Hematopoietic multipotent progenitor cell treated with erythropoietin and hydrocortisone succinate and interleukin-3 and kit ligand, for 4 days (in vitro differentiated cells): ENCODE measurements around the gene MAJIN.

Experiments used
- DNase-seq: peaks from one replicate; pipeline ENCODE4 v3.0.0-alpha.2; 2015

The MAJIN gene

DNA sequence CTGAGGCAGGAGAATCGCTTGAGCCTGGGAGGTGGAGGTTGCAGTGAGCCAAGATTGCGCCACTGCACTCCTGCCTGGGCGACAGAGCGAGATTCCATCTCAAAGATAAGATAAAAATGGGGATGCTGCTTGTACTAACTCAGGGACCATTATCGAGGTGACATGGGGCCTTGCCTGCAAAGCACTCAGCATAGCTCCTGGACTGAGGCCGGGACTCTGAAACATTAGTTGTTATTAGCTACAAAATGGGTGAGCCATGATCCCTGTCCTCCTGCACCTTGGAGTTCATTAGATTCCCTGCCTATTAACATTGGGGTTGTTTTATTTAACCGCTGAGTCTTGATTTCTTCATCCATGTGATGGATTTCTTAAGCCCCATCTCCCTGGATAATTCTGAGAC, 42.3 kb downstream of the MAJIN start:
- no peak for DNase-seq

DNA sequence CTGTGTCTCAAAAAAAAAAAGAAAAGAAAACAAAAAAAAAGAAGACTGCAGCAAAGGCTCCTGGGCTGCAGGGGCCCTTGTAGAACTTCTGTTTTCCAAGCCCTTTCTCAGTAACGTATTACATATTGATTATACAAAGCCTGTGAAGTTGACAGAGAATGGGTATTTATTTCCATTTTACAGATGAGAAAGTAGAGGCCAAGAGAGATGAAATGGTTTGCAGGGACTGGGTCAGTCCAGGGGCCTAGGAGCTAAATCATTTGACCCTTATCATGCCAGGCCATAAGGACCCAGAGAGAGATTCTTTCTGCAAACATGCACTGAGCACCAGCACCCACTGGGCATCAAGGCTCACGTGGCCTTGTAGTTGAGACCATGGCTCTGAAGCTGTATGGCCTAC, 43.0 kb downstream of the MAJIN start:
- DNase-seq: no peak

- DNase-seq: peak; percentile 10
Measured at GRCh38 chr11:64926689-64927088, 45.2 kb downstream of the MAJIN start.

- DNase-seq: peak; percentile 59
Measured at GRCh38 chr11:64925536-64926436, 46.1 kb downstream of the MAJIN start.

DNA sequence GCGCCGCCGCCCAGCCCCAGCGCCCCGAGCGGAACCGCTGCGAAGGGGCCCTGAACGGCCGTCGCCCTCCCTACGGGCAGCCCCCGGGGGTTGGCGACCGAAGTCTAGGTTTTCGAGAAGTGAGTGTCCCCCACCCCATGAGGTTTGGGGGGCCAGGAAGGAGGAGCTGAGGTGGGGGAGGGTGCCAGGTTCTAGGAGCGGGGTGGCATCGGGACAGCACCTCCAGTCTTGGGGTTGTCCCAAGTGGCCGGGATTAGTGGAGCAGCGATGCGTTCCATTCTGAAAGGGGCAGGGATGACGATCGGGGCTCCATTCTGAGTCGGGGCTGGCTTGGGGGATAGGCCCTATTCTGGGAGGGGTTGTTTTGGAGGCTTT, 47.0 kb downstream of the MAJIN start:
- peak; percentile 23 for DNase-seq

GRCh38 chr11:64923944-64924909, 47.7 kb downstream of the MAJIN start, which contains the start of gene PPP2R5B:
PPP2R5B (plus strand) TSS chr11:64924689; CDS start chr11:64925735, 1,046 bp downstream.
- DNase-seq: peak; percentile 97

DNA sequence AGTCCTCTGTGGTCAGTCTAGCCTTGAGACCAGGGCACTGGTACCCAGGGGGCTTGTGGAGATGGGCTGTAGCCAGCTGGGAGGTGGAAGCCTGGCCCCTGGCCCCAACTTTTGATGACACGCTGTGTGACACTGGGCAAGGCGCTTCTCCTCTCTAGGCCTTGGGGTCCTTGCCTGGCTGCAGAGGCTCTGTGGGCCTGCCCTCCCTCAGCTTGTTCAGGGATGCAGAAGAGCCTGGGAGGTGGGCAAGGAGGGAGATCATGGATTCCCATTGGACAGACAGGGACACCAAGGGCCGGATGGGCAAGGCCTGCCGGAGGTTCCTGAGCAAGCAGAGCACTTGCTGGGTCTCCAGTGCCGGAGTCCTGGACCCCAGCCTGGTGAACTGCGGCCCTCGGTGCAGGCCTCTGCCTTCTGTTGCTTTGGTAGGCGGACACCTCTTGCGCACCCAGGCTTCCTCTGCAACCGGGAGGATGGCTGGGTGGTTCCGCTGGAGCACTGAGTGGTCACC, 48.7 kb downstream of the MAJIN start:
- no peak for DNase-seq

GRCh38 chr11:64921384-64921783, 50.5 kb downstream of the MAJIN start:
- no peak for DNase-seq

DNA sequence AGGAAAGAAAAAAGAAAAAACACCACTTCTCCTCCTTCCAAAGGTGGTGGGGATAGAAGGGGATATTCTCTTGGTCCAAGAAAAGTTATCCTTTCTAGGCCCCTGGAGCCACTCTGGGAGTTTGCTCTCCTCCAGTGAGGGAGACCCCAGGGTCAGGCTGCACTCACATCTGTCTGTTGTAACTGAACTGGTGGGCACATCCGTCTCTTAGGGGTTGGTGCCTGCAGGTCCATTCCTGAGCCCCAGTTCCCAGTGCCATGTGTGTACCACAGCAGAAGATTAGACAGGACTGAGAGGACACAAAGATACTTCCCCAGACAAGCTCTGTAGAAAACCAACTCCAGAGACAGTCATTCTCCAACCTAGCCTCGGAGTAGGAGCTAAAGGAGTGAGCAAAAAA, 51.8 kb downstream of the MAJIN start:
- no peak for DNase-seq

DNA sequence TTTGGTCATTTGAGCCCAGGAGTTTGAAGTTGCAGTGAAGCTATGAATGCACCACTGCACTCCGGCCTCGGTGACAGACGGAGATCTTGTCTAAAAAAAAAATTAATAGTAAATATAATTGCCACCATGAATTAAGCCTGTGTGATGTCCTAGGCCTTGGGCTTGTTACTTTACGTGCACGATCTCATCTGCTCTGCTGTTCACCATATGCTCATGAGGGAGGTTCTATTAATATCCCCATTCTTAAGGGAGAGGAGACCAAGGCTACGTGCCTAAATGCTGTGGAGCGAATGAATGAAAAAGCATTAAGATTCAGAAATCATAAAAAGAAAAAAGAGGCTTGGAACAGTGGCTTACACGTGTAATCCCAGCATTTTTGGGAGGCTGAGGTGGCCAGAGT, 52.3 kb downstream of the MAJIN start:
- DNase-seq: no peak

DNA sequence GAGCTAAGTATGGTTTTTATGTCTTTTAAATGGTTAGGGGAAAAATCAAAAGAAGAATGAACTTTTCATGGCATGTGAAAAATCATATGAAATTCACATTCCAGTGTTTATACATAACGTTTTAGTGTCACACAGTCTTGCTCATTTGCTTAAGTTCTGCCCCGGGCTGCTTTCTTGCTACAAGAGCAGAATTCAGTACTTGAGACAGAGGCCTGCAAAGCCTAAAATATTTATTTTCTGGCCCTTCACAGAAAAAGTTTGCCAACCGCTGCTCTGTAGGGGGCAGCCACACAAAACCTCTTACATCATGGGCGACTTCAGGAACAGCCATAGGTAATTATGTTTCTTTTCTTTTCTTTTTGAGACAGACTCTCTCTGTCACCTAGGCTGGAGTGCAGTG, 53.9 kb downstream of the MAJIN start:
- peak; percentile 76 for DNase-seq

- no peak for DNase-seq
Measured at GRCh38 chr11:64917663-64917995, 54.3 kb downstream of the MAJIN start.

DNA sequence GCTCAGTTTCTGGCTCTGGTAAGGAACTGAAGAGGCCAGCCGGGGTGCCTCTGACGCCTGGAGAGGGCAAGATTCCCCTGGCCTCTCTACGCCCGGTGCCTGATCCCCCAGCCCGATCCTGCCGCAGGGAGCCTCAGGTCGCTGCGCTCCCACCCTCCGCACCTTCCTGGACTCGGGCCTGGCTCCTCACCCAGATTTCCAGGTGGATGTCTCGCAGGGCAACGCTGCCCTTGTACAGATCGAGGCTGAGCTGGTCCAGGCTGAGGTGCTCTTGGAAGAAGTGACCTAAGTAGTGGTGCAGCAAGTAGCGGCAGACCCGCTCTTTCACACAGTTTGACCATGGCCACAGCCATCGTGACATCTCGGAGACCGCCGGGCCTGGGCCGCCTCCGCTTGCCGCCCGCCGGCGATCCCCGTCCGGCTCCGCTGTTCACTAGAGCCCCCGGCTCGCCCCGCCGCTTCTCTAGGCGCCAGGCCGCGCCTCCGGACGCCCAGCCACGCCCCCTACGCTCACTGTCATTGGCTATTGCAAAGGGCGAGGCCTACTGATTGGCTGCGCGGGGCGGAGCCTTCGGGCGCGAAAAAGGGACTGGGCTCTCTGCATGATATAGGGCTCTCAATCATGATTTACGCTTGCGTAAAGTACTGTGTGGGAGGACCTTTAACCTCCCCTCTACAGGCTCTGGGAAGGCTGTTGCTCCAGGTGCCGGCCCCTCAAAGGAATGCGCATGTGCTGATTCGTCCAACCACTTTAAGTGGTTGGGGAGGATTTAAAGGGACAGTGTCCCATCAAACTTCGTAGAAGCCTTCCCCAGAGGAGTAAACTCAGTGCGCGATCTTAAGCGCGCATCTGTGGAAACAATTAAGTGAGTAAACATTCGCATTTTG, 54.9 kb downstream of the MAJIN start, which contains the start of gene ATG2A:
ATG2A (minus strand) TSS at position 435 of the 888 bp plus-strand sequence; CDS start at position 361, 74 bp downstream.
- DNase-seq: peak; percentile 100

GRCh38 chr11:64916040-64916774, 55.7 kb downstream of the MAJIN start:
- peak; percentile 55 for DNase-seq

DNA sequence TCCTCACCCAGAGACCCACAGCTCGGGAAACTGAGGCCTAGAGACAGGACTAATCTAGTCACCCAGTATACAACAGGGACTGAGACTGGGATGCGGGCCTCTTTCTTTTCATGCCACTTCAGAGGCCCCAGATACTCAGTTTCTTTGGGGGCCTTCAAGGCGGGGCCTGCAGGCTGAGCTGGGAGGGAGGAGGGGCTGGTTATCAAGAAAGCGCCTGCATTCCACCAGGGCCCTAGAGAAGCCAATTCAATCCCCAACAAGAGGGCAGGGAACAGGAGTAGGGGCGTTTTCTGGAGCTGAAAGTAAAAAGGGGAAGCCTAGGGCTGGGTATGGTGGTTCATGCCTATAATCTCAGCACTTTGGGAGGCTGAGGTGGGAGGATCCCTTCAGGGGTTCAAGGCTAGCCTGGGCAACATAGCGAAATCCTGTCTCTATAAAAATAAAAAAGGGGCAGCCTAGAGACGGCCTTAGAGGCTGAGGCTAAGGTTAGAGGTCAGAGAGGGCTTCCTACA, 56.5 kb downstream of the MAJIN start:
- DNase-seq: peak; percentile 46

- DNase-seq: no peak
Measured at GRCh38 chr11:64914123-64914522, 57.8 kb downstream of the MAJIN start.

DNA sequence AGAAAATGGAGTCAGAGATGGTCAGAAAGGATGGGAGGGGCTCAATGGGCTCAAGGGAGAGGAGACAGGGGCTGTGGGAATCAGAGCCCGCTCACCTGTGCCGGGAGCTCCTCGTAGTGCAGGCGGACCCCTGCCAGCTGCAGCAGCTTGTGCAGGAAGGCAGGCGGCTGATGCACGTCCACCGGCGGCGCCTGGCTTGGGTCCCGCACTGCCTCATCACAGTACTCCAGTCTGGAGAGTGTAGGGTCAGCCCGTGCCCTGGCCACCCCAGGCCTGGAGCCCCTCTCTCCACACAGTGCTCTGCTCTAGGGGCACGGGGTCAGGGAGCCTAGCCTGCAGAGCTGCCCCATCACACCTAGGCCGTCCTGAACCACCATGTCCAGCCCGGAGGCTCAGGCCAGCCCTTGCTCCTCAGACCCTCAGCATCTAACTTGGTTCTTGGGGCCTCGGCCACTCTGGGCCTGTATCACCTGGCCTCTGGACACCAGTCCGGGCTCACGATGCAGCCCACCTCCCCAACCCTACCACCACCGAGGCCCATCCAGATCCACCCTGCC, 58.7 kb downstream of the MAJIN start:
- DNase-seq: no peak

DNA sequence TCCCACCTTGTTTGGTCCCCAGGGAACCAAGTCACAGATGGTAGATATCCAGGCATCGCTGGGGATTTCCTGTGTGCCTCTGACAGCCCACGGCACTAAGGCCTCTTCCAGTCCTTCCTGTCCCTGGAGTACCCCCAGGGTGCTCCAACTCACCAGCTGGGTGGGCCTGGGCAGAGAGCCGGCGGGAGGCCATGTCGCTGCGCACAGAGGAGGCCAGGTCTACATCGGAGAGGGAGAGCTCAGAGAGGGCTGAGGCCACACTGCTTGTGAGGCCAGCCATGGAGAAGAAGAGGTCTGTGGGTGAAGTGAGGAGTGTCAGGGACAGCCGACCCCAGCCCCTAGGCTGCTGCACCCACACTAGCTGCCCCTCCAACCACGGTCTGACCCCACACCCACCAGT, 60.2 kb downstream of the MAJIN start:
- no peak for DNase-seq

- DNase-seq: no peak
Measured at GRCh38 chr11:64911142-64911541, 60.8 kb downstream of the MAJIN start.

DNA sequence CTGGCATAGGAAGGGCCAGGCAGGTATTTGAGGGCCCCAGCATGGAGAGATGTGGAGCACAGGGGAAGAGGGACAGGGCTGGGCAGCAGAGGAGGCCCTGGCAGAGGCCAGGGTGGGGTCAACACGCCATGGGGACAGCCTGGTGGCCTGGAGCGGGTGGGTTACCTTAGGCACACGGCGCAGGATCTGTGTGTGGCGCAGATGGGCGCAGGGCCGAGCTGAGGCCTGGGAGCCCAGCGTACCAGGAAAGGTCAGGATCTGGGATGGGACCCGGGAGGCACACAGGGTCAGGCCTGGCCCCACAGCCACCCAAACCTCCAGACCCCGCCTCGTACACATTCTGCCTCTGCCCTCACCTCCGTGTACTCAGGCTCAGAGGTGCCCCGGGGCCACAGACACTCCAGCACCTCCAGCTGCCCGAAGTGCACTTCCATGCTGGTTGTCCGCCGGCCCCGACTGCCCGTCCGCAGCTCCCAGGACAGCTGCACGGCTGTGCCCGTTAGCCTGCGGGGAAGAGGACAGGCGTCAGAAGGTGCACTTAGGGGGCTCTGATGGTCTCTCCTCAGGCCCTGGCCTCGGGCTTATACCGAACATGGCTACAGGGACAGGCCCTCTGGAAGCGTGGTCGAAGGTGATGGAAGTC, 61.3 kb downstream of the MAJIN start:
- no peak for DNase-seq
